WERI-Rb-1 (cell line): ENCODE measurements around the gene SASH3.

Source experiments
- DNase-seq: peaks from one replicate; pipeline ENCODE4 v3.0.0-alpha.2; 2020
- H3K27ac ChIP-seq: fragments of 250-450 bp; sonication (Bioruptor Pico); 2 replicates; pipeline ENCODE4 v1.5.1; 2020; ENCODE audit warnings: mild to moderate bottlenecking, moderate library complexity
- H3K27me3 ChIP-seq: fragments of 250-450 bp; sonication (Bioruptor Pico); 2 replicates; pipeline ENCODE4 v1.5.1; 2021; ENCODE audit warnings: mild to moderate bottlenecking, low read depth, moderate library complexity; ENCODE audit not compliant: insufficient read depth, severe bottlenecking
- H3K36me3 ChIP-seq: fragments of 250-450 bp; sonication (Bioruptor Pico); 2 replicates; pipeline ENCODE4 v1.5.1; 2020; ENCODE audit warnings: mild to moderate bottlenecking, moderate library complexity
- H3K4me3 ChIP-seq: 2 replicates; pipeline ENCODE4 v1.5.1; 2011; ENCODE audit warnings: low read depth, mild to moderate bottlenecking, control low read depth, low read length
- H3K9me3 ChIP-seq: fragments of 250-450 bp; sonication (Bioruptor Pico); 2 replicates; pipeline ENCODE4 v1.5.1; 2021; ENCODE audit warnings: mild to moderate bottlenecking, moderate library complexity; ENCODE audit not compliant: severe bottlenecking
- CTCF ChIP-seq: IDR thresholded peaks from 2 replicates; pipeline ENCODE4 v1.5.1; 2011; ENCODE audit warnings: low read depth, mild to moderate bottlenecking, control low read depth, inconsistent platforms, low read length

The SASH3 gene

GRCh38 chrX:129788527-129788926 lies 8.8 kb downstream of the SASH3 start:
- no peaks in the 10 kb centered on the region for H3K9me3 ChIP-seq
- DNase-seq = no peak
- no peaks in the 10 kb centered on the region for H3K27me3 ChIP-seq
- no peaks in the 10 kb centered on the region for H3K36me3 ChIP-seq
- H3K4me3 ChIP-seq = no peak overlapping the region
- no peak for TF ChIP-seq CTCF
- H3K27ac ChIP-seq = no peak overlapping the region

GRCh38 chrX:129790146-129790545 lies 10.4 kb downstream of the SASH3 start:
- H3K27me3 ChIP-seq = no peaks in the 10 kb centered on the region
- DNase-seq = no peak
- H3K27ac ChIP-seq = no peak overlapping the region
- H3K9me3 ChIP-seq = no peaks in the 10 kb centered on the region
- no peak overlapping the region for H3K4me3 ChIP-seq
- no peak for TF ChIP-seq CTCF
- H3K36me3 ChIP-seq = no peaks in the 10 kb centered on the region

- H3K27ac ChIP-seq = no peak overlapping the region
- no peak for TF ChIP-seq CTCF
- no peak for DNase-seq
- no peak overlapping the region for H3K4me3 ChIP-seq
- no peaks in the 10 kb centered on the region for H3K9me3 ChIP-seq
- no peaks in the 10 kb centered on the region for H3K36me3 ChIP-seq
- no peaks in the 10 kb centered on the region for H3K27me3 ChIP-seq
Observed at GRCh38 chrX:129790808-129791207, 11.1 kb downstream of the SASH3 start.

GRCh38 chrX:129791336-129791735 lies 11.6 kb downstream of the SASH3 start:
- Histone ChIP-seq H3K36me3 (no peaks in the 10 kb centered on the region), H3K27ac (no peak overlapping the region), H3K27me3 (no peaks in the 10 kb centered on the region), H3K4me3 (no peak overlapping the region), H3K9me3 (no peaks in the 10 kb centered on the region)
- TF ChIP-seq CTCF = no peak
- no peak for DNase-seq

GRCh38 chrX:129791961-129792570 lies 12.3 kb downstream of the SASH3 start:
- Histone ChIP-seq H3K9me3 (no peaks in the 10 kb centered on the region), H3K36me3 (no peaks in the 10 kb centered on the region), H3K4me3 (no peak overlapping the region), H3K27me3 (no peaks in the 10 kb centered on the region), H3K27ac (no peak overlapping the region)
- no peak for DNase-seq
- no peak for TF ChIP-seq CTCF
